Breast epithelium (tissue), 4 donors: ENCODE measurements around the gene PCARE. TPM values are rescaled to one million over a fixed set of nuclear protein-coding genes. Genes with fewer than 3 reads are reported as not detected.

ENCODE experiments used
- DNase-seq, 2 donors: peaks; one replicate each; pipeline ENCODE4 v3.0.0-alpha.2; 2019; ENCODE audit warnings: low spot score in 2 of 2
- H3K27ac ChIP-seq, 2 donors: fragments of 200-600 bp; sonication (generic) in 1 of 2; one replicate each; pipeline ENCODE4 v1.5.1; 2016 to 2019; ENCODE audit warnings: mild to moderate bottlenecking in 1 of 2
- H3K27me3 ChIP-seq, 2 donors: fragments of 200-600 bp; sonication (generic) in 1 of 2; one replicate each; pipeline versions ENCODE4 v1.5.1 to v1.6.0; 2017 to 2019; ENCODE audit warnings: control low read depth in 1 of 2, mild to moderate bottlenecking in 1 of 2
- H3K36me3 ChIP-seq: fragments of 200-600 bp; one replicate; pipeline ENCODE4 v1.5.1; 2019
- H3K4me1 ChIP-seq, 2 donors: fragments of 200-600 bp; sonication (generic); one replicate each; pipeline ENCODE4 v1.5.1; 2016 to 2019; ENCODE audit warnings: control low read depth in 1 of 2
- H3K4me3 ChIP-seq, 3 donors: fragments of 200-600 bp; sonication (generic); 1 replicate in 2 of 3; 2 replicates in 1 of 3; pipeline ENCODE4 v1.5.1; 2016 to 2019; ENCODE audit warnings: mild to moderate bottlenecking in 3 of 3, moderate library complexity in 2 of 3
- H3K9me3 ChIP-seq, 2 donors: fragments of 200-600 bp; sonication (generic) in 1 of 2; one replicate each; pipeline ENCODE4 v1.5.1; 2016 to 2019; ENCODE audit warnings: control low read depth in 1 of 2
- CTCF ChIP-seq, 3 donors: fragments of 450-650 bp; IDR thresholded peaks; one replicate each; pipeline ENCODE4 v1.5.1; 2016 to 2017; ENCODE audit warnings: antibody characterized with exemption in 3 of 3, mild to moderate bottlenecking in 3 of 3, moderate library complexity in 3 of 3
- POLR2A ChIP-seq: fragments of 450-650 bp; IDR thresholded peaks from one replicate; pipeline ENCODE4 v1.6.1; 2016; ENCODE audit warnings: antibody characterized with exemption, mild to moderate bottlenecking, moderate library complexity
- POLR2AphosphoS5 ChIP-seq, 3 donors: sonication (generic); formaldehyde crosslinking; IDR thresholded peaks; one replicate each; pipeline ENCODE4 v1.6.1; 2017; ENCODE audit warnings: antibody characterized with exemption in 3 of 3
- intact Hi-C: fragments of 100-400 bp; cut with DNase I; formaldehyde crosslinking; loops from one replicate; pipeline ENCODE4 v1.15.1; 2023; ENCODE audit warnings: low total_unique reads
- total RNA-seq, 3 donors: library from RNA; depleted of rRNA; stranded (reverse); fragments of >200 nt; gene quantifications; one replicate each; pipeline ENCODE4 v1.1.0, GENCODE V29; 2016

PCARE gene
- total RNA-seq, 3 donors from 2014 or later: not detected

DNA sequence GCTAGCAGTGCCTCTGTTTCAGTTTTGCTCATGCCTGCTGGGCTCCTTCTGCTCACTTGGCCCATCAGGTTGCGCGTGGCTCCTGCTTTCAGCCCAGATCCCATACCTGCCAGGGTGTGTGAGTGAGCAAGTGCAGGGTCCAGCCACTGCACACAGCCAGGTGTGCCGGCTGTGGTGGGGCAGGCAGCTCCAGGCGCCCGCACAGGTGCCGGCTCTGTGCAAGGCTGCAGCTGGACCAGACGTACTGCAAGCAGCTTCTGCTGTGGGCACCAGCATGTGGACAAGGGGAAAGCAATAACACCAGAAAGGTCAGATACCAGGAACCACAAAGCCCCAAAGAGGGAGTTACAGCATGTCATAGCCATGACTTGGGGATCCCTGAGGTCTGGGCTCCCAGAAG lies 5.6 kb upstream of the PCARE start:
- TF ChIP-seq POLR2A (no peak), CTCF (IDR thresholded peaks at IDR 0.05) (no peak), POLR2AphosphoS5 (IDR thresholded peaks at IDR 0.05) (no peak)
- intact Hi-C loops: no loop called here
- no peaks in the 10 kb centered on the region for H3K36me3 ChIP-seq
- no peak overlapping the region for H3K4me3 ChIP-seq
- H3K9me3 ChIP-seq: peaks cover 17 to 23% of the 10 kb centered on the region in 2 donors
- no peak for DNase-seq
- no peaks in the 10 kb centered on the region for H3K4me1 ChIP-seq
- H3K27ac ChIP-seq: no peak overlapping the region
- H3K27me3 ChIP-seq: no peaks in the 10 kb centered on the region

DNA sequence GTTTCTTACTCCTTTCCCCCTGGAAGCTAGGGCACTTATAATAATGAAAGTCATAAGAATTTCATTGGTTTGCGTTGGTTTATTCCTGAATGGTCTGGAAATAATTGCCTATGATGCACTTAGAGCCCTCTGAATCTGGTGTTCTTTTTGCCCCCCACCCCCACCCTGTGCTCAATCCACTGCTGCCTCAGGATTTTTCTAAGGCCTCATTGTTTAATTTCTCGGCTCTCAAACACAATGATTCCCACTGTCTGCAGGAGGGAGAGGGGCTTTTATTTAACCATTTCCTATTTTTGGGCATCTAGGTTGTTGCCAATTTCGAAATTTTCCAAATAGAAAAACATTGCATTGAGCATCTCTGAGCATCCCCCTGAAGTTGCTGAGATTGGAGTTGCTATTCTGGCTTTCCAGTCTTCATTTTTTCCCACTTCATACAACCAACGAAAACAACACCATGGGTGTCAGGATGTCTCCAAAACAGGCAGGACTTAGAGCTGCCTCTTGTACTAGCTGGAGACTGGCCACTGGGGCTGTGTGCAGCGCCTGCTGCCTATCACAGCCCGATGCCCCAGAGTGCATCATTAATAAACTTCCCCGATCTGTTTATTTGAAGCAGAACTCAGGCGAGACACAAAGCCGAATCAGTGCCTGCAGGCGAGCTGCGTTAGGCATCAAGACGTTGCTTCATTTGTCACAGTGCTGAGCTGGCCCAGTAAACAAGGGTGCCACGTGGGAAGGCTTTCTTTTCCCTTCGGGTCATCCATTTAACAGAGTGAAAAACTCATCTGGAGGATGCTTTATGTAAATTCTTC lies 1.8 kb upstream of the PCARE start:
- no peak overlapping the region for H3K27ac ChIP-seq
- H3K4me1 ChIP-seq: no peaks in the 10 kb centered on the region
- H3K27me3 ChIP-seq: no peaks in the 10 kb centered on the region
- no peaks in the 10 kb centered on the region for H3K36me3 ChIP-seq
- no peak overlapping the region for H3K4me3 ChIP-seq
- H3K9me3 ChIP-seq: peaks cover 17 to 23% of the 10 kb centered on the region in 2 donors
- no peak for DNase-seq
- intact Hi-C loops: no loop called here
- no peak for TF ChIP-seq CTCF (IDR thresholded peaks at IDR 0.05)
- no peak for TF ChIP-seq POLR2A
- no peak for TF ChIP-seq POLR2AphosphoS5 (IDR thresholded peaks at IDR 0.05)

DNA sequence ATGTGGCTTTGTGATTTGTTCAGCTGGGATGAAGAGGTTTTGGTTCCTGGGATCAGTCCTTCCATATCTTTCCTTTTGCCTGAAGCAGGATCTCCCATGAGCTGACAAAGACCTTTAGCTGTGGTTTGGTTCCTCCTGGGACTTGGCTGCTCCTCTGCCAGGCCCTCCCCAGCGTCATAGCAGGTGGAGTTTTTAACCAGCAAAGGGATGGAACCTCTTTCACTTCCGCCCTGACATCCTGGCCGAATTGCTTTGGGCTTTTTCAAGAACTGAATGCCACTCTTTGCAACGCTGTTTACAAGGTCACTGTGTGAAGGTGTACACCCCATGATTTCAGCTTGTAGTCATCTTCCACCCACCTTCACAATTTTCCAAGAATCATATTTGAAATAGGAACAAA lies 390 bp downstream of the PCARE start:
- intact Hi-C loops: no loop called here
- Histone ChIP-seq H3K27ac (peak overlapping the region in 1 of 2 donors; percentile 20), H3K27me3 (no peaks in the 10 kb centered on the region), H3K9me3 (peaks cover 0 to 5% of the 10 kb centered on the region in 2 donors), H3K4me3 (no peak overlapping the region), H3K36me3 (no peaks in the 10 kb centered on the region), H3K4me1 (no peaks in the 10 kb centered on the region)
- TF ChIP-seq POLR2A: no peak
- TF ChIP-seq POLR2AphosphoS5 (IDR thresholded peaks at IDR 0.05): no peak
- no peak for TF ChIP-seq CTCF (IDR thresholded peaks at IDR 0.05)
- DNase-seq: no peak

DNA sequence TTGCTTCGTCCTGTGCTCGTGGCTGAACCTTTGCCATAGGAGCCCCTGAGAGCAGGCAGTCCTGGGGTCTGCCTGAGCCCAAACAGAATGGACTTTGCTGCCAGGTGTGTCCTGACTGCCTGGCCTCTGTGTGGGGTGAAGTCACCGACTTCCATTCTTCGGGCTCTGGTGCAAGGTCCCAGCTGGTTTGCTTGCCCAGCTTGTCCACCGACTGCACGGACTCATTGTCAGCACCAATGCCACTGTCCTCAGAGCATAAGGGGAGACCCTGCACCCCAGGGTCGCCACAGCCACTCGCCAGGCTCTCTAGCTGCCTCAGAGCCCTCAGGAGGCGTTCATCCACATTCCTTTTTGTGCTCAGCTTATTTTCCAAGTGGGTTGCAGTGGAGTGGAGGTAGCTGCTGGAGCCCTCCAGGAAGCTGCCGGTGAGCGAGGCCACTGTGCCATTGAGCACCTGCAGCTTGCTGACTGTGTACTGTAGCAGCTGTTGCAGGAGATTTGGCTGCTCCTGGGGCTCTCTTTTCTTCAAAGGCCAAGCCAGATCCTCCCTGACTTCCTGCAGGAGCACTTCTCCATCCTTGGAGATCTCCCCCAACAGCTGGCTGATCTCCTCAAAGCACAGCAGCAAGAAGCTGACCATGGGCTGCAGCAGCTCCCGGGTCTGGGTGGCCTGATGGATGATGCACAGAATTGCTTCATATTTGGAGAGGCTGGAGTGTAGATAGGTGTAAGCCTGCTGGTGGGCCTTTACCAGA lies 1.2 kb downstream of the PCARE start:
- Histone ChIP-seq H3K4me1 (no peaks in the 10 kb centered on the region), H3K27me3 (no peaks in the 10 kb centered on the region), H3K27ac (peak overlapping the region in 1 of 2 donors; percentile 20), H3K36me3 (no peaks in the 10 kb centered on the region), H3K4me3 (no peak overlapping the region), H3K9me3 (no peaks in the 10 kb centered on the region)
- no peak for DNase-seq
- TF ChIP-seq CTCF (IDR thresholded peaks at IDR 0.05): no peak
- intact Hi-C loops: no loop called here

DNA sequence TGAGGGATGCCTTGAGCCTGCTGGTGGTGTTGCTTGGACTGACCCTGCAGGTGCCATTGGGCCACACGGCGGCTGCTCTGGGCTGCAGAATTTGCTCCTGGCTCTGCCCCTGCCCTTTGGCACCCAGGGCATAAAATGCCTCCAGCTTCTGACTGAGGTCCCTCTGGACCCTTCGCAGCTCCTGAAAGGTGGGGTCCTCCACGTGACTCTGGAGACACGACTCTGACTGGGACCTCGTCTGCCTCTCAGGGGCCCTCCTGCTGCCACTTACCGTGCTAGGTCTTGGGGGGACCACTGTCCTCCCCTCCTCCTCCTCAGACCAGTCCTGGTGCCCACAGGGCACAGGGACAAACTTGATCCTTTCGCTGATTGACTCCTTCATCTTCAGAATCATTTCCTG lies 2.1 kb downstream of the PCARE start:
- H3K9me3 ChIP-seq: no peaks in the 10 kb centered on the region
- no peak for DNase-seq
- H3K27me3 ChIP-seq: no peaks in the 10 kb centered on the region
- intact Hi-C loops: no loop called here
- TF ChIP-seq POLR2A (no peak), POLR2AphosphoS5 (IDR thresholded peaks at IDR 0.05) (no peak), CTCF (IDR thresholded peaks at IDR 0.05) (no peak)
- no peak overlapping the region for H3K4me3 ChIP-seq
- H3K4me1 ChIP-seq: no peaks in the 10 kb centered on the region
- H3K27ac ChIP-seq: no peak overlapping the region
- no peaks in the 10 kb centered on the region for H3K36me3 ChIP-seq
